Measurements from ENCODE around the gene CLRN3.

Gene CLRN3

DNA sequence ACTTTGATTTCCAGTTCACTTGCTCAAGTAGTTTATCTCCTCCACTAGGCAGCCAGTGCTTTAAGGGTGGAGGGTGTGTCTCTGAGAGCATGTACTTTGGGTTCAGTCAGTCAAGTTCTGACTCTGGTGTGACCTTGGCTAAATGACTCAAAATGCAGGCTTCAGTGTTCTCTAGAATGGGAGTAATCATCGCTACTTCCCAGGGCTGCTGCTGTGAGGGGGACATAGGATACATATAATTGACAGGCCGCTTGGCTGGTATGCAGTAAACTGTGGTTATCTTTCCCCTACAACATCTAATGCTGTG, 17.7 kb upstream of the CLRN3 start:
- no peak for TF ChIP-seq ZNF274 (IDR thresholded peaks at IDR 0.05; ENCODE audit: low read depth, low read length)
- no peak overlapping the region for H3K4me3 ChIP-seq (ENCODE audit: low read length)

- no peak overlapping the region for H3K4me3 ChIP-seq (ENCODE audit: low read length)
- TF ChIP-seq ZNF274 (IDR thresholded peaks at IDR 0.05; ENCODE audit: low read depth, low read length) = no peak
Measured at GRCh38 chr10:127909716-127910463, 17.1 kb upstream of the CLRN3 start.

DNA sequence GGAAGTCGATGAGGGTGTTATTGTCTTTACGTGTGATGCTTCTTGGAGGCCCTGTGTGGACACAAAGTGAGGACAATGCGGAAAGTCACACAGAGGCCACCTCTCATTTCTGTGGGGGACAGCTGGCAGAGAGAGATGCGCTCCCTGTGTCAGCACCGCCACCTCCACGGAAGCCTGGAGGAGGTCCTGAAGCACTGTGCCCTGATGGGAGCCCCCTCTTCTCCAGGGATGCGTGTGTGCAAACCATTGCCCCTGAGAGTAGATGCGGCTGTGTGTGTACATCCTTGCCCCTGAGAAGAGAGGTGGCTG, 16.2 kb upstream of the CLRN3 start:
- no peak overlapping the region for H3K4me3 ChIP-seq (ENCODE audit: low read length)
- no peak for TF ChIP-seq ZNF274 (IDR thresholded peaks at IDR 0.05; ENCODE audit: low read depth, low read length)

- no peak overlapping the region for H3K4me3 ChIP-seq (ENCODE audit: low read length)
Measured at GRCh38 chr10:127908106-127908958, 15.6 kb upstream of the CLRN3 start.

DNA sequence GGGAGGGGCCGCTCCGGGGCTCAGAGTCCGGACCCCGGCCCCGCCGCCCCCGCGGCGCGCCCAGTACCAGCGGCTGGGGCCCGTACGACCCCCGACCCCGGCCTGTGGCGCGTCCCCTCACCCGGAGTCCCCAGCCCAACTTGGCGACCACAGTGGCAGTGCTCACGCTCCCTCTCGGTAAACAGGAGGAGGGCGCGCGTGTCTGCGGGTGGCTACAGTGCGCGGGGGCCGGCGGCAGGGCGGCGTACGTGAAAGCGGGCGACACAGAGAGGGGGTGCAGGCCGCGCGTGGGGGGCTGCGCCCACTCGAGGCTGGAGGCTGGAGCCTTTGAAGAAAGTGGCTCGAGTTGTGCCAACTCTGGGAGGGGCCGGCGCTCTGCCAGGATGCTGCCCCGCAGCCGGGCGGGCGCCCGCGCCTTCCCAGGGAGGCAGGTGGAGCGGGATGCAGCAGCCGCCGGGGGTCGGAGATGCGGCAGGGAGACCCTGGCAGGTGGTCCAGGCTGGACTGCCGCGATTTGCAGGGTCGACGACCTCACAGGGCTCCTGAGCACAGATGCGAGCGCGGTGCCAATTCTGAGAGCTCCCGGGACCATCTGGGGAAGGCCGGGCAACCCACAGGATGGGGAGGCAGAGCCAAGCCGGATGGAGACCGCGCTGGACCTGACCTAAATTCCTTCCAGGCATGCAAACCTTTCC, 14.8 kb upstream of the CLRN3 start:
- H3K4me3 ChIP-seq (ENCODE audit: low read length) = 0 out of 2 replicates have a peak overlapping the region, but pooled peaks have one; percentile 11
- no peak for TF ChIP-seq ZNF274 (IDR thresholded peaks at IDR 0.05; ENCODE audit: low read depth, low read length)

More at GRCh38 chr10:127908106-127908958, 15.6 kb upstream of the CLRN3 start:
- no peak for TF ChIP-seq ZNF274 (IDR thresholded peaks at IDR 0.05; ENCODE audit: low read depth, low read length)

DNA sequence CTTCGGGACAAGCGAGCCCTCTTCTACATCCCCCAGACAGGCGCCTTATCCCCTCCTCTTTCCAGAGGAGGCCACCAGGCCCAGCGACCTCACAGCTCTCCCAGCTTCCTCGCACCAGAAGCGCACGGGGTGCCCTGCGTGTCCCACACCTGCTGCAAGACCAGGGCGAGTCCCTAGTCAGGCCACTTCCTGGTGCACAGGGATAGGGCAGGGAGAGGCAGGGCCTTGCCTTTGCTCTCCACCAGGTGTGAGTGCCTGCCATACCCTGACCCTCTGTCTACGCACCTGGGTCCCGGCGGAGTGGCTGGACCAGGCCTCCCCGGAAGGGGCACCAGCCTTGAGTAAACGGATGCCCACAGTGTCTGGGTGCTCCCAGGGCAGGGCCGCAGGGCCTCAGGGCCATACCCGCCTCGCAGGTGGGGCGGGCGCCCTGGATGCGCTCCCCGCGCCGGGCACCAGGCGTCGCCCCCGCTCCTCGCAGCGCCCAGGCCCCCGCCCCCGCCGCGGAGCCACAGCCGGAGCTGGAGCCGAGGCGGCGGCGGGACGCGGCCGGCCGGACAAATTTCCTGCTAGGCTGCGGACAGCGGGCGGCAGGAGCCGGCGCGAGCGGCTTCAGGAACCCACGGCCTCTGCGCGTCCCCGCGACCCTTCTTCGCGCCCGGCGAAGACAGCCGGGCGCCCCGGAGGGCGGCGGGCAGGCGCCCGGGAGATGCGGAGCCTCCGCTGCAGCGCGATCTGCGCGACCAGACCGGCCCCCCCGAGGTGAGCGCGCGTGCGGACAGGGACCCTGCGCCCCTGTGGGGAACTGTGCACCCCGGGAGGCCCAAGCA, 14.0 kb upstream of the CLRN3 start, which contains the start of gene PTPRE:
TSS of gene PTPRE (plus strand) at position 556 of the 830 bp plus-strand sequence. CDS start 133,779 bp downstream, outside the sequence.
- H3K4me3 ChIP-seq (ENCODE audit: low read length) = 0 out of 2 replicates have a peak within 1 kb of the TSS, but pooled peaks have one; percentile 11

GRCh38 chr10:127905848-127906261, 13.1 kb upstream of the CLRN3 start:
- TF ChIP-seq ZNF274 (IDR thresholded peaks at IDR 0.05; ENCODE audit: low read depth, low read length) = no peak
- H3K4me3 ChIP-seq (ENCODE audit: low read length) = no peak overlapping the region

More for the DNA sequence above, 14.0 kb upstream of the CLRN3 start, which contains the start of gene PTPRE:
- TF ChIP-seq ZNF274 (IDR thresholded peaks at IDR 0.05; ENCODE audit: low read depth, low read length) = no peak

GRCh38 chr10:127905001-127905847, 12.5 kb upstream of the CLRN3 start:
- no peak overlapping the region for H3K4me3 ChIP-seq (ENCODE audit: low read length)
- TF ChIP-seq ZNF274 (IDR thresholded peaks at IDR 0.05; ENCODE audit: low read depth, low read length) = no peak

- no peak overlapping the region for H3K4me3 ChIP-seq (ENCODE audit: low read length)
- no peak for TF ChIP-seq ZNF274 (IDR thresholded peaks at IDR 0.05; ENCODE audit: low read depth, low read length)
Measured at GRCh38 chr10:127904311-127905000, 11.7 kb upstream of the CLRN3 start.

DNA sequence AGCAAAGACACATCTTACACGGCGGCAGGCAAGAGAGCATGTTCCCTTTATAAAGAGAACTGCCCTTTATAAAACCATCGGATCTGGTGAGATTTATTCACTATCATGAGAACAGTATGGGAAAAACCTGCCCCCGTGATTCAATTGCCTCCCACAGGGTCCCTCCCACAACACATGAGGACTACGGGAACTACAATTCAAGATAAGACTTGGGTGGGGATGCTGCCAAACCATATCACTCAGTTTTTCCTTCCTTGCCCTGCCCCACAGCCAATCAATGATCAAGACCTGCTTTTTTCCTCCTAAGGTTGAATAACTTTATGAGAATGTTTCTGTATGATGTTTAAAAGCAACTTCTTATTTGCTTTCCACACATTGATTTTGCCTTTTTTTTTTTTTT, 11.0 kb upstream of the CLRN3 start:
- no peak for TF ChIP-seq ZNF274 (IDR thresholded peaks at IDR 0.05; ENCODE audit: low read depth, low read length)
- no peak overlapping the region for H3K4me3 ChIP-seq (ENCODE audit: low read length)

DNA sequence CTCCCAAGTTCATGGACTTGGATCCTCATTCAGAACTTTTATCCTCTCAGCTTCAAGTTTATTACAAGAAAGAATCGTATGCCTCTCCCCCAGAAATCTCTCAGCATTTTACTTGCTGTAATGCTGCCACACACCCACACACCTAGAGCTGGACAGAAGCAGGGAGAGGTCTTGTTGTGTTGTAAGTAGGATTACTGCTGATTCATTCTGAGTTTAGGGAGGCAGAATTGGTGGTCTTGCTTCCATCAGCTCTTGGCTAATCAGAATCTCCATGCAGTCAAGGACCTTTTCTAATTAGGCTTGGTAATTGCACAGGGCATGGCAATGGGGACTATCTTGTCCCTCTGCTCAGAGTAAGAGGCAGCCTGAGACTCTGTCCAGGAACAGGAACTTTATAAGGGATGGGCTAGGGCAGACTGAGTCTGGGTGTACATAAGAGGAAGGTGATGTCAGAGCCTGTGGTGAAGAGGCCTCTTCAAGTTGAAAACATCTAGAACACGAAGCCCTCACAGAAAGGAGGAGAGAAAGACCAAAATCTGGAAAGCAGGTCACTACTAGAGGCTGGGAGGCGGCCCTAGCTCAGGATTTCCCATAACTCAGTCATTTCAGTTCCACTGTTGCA, 7.1 kb upstream of the CLRN3 start:
- H3K4me3 ChIP-seq (ENCODE audit: low read length) = no peak overlapping the region
- no peak for TF ChIP-seq ZNF274 (IDR thresholded peaks at IDR 0.05; ENCODE audit: low read depth, low read length)

DNA sequence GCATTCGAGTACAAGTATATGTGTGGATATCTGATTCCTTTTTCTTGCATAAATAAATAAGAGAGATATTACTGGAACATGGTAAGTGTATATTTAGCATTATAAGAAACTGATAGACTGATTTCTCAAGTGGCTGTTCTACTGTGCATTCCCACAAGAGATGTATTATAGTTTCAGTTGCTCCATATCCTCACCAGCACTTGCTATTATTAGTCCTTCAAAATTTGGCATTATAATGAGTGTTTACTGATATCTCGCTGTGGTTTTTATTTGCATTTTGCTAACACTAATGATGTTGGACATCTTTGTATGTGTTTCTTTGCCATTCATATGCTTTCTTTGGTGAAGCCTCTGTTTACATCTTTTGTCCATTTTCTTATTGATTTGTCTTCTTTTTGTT, 4.4 kb upstream of the CLRN3 start:
- H3K4me3 ChIP-seq (ENCODE audit: low read length) = no peak overlapping the region
- no peak for TF ChIP-seq ZNF274 (IDR thresholded peaks at IDR 0.05; ENCODE audit: low read depth, low read length)
